HG03442 (cell line): ENCODE results near the gene CCDC27.
"Not testable (repeated sequence)": the region's sequence is repeated elsewhere in the genome, so short reads cannot be mapped to it uniquely, and the experiment has no call there.

Experiments used
- ATAC-seq: cut with Tn5 transposase; IDR thresholded peaks from one replicate; pipeline ENCODE4 v1.9.1; 2021; ENCODE audit warnings: mild to moderate bottlenecking, moderate library complexity; ENCODE audit not compliant: unreplicated experiment

Gene CCDC27

GRCh38 chr1:3717715-3718601 lies 34.3 kb upstream of the CCDC27 start:
- no peak for ATAC-seq

- no peak for ATAC-seq
Measured at GRCh38 chr1:3718764-3719163, 33.5 kb upstream of the CCDC27 start.

- ATAC-seq = no peak
Measured at GRCh38 chr1:3721955-3722465, 30.2 kb upstream of the CCDC27 start.

- ATAC-seq = no peak
Measured at GRCh38 chr1:3722846-3723245, 29.4 kb upstream of the CCDC27 start.

- ATAC-seq = not testable (repeated sequence)
Measured at GRCh38 chr1:3724416-3725030, 27.7 kb upstream of the CCDC27 start.

GRCh38 chr1:3725366-3725765 lies 26.9 kb upstream of the CCDC27 start:
- no peak for ATAC-seq

- no peak for ATAC-seq
Measured at GRCh38 chr1:3727042-3727824, 25.0 kb upstream of the CCDC27 start.

- no peak for ATAC-seq
Measured at GRCh38 chr1:3727825-3728776, 24.1 kb upstream of the CCDC27 start.

GRCh38 chr1:3729594-3730542 lies 22.4 kb upstream of the CCDC27 start:
- ATAC-seq = no peak

- no peak for ATAC-seq
Measured at GRCh38 chr1:3730543-3731247, 21.6 kb upstream of the CCDC27 start.

GRCh38 chr1:3731583-3732433 lies 20.4 kb upstream of the CCDC27 start:
- ATAC-seq = no peak

- ATAC-seq = no peak
Measured at GRCh38 chr1:3732434-3733093, 19.7 kb upstream of the CCDC27 start.

GRCh38 chr1:3733094-3733882 lies 19.0 kb upstream of the CCDC27 start:
- no peak for ATAC-seq

GRCh38 chr1:3733883-3734589 lies 18.2 kb upstream of the CCDC27 start:
- ATAC-seq = no peak

GRCh38 chr1:3734602-3735001 lies 17.6 kb upstream of the CCDC27 start:
- ATAC-seq = no peak
